ENCODE measurements around the gene KIAA0825.

The KIAA0825 gene

GRCh38 chr5:94646758-94647157 lies 28.4 kb upstream of the KIAA0825 start:
- no peaks in the 10 kb centered on the region for H3K4me1 Mint-ChIP-seq
- no peaks in the 10 kb centered on the region for H3K27me3 Mint-ChIP-seq (ENCODE audit: low read depth, poor library complexity)
- H3K4me3 Mint-ChIP-seq, result no peak overlapping the region
- DNase-seq, result no peak
- H3K27ac Mint-ChIP-seq, result no peak overlapping the region
- TF ChIP-seq CTCF (IDR thresholded peaks at IDR 0.05), result no peak
- H3K9me3 Mint-ChIP-seq, result peaks cover 2% of the 10 kb centered on the region
- peaks cover 40% of the 10 kb centered on the region for H3K36me3 Mint-ChIP-seq (ENCODE audit: low read depth)

GRCh38 chr5:94645053-94645452 lies 26.6 kb upstream of the KIAA0825 start:
- Mint-ChIP-seq H3K4me3 (no peak overlapping the region), H3K36me3 (ENCODE audit: low read depth) (peaks cover 52% of the 10 kb centered on the region), H3K27ac (no peak overlapping the region), H3K27me3 (ENCODE audit: low read depth, poor library complexity) (no peaks in the 10 kb centered on the region), H3K9me3 (peaks cover 19% of the 10 kb centered on the region), H3K4me1 (no peaks in the 10 kb centered on the region)
- DNase-seq, result no peak
- TF ChIP-seq CTCF (IDR thresholded peaks at IDR 0.05), result no peak

GRCh38 chr5:94640176-94640575 lies 21.8 kb upstream of the KIAA0825 start:
- Mint-ChIP-seq H3K36me3 (ENCODE audit: low read depth) (peaks cover 87% of the 10 kb centered on the region), H3K27me3 (ENCODE audit: low read depth, poor library complexity) (no peaks in the 10 kb centered on the region), H3K9me3 (peaks cover 67% of the 10 kb centered on the region), H3K27ac (no peak overlapping the region), H3K4me3 (no peak overlapping the region), H3K4me1 (no peaks in the 10 kb centered on the region)
- DNase-seq, result no peak
- TF ChIP-seq CTCF (IDR thresholded peaks at IDR 0.05), result no peak

- H3K4me3 Mint-ChIP-seq, result no peak overlapping the region
- H3K4me1 Mint-ChIP-seq, result no peaks in the 10 kb centered on the region
- no peak for TF ChIP-seq CTCF (IDR thresholded peaks at IDR 0.05)
- no peaks in the 10 kb centered on the region for H3K27me3 Mint-ChIP-seq (ENCODE audit: low read depth, poor library complexity)
- H3K36me3 Mint-ChIP-seq (ENCODE audit: low read depth), result peaks cover 84% of the 10 kb centered on the region
- no peak overlapping the region for H3K27ac Mint-ChIP-seq
- DNase-seq, result no peak
- H3K9me3 Mint-ChIP-seq, result peaks cover 31% of the 10 kb centered on the region
These were observed 13.6 kb upstream of the KIAA0825 start for GRCh38 chr5:94632024-94632423.

- Mint-ChIP-seq H3K9me3 (peaks cover 3% of the 10 kb centered on the region), H3K36me3 (ENCODE audit: low read depth) (peaks cover 36% of the 10 kb centered on the region), H3K4me3 (no peak overlapping the region), H3K27me3 (ENCODE audit: low read depth, poor library complexity) (no peaks in the 10 kb centered on the region), H3K4me1 (no peaks in the 10 kb centered on the region), H3K27ac (no peak overlapping the region)
- no peak for TF ChIP-seq CTCF (IDR thresholded peaks at IDR 0.05)
- DNase-seq, result no peak
These were observed 8.8 kb upstream of the KIAA0825 start for GRCh38 chr5:94627191-94627590.

- TF ChIP-seq CTCF (IDR thresholded peaks at IDR 0.05), result no peak
- H3K4me3 Mint-ChIP-seq, result no peak overlapping the region
- H3K27me3 Mint-ChIP-seq (ENCODE audit: low read depth, poor library complexity), result no peaks in the 10 kb centered on the region
- H3K4me1 Mint-ChIP-seq, result peaks cover 22% of the 10 kb centered on the region
- DNase-seq, result no peak
- no peaks in the 10 kb centered on the region for H3K9me3 Mint-ChIP-seq
- no peak overlapping the region for H3K27ac Mint-ChIP-seq
- peaks cover 4% of the 10 kb centered on the region for H3K36me3 Mint-ChIP-seq (ENCODE audit: low read depth)
These were observed 5.5 kb upstream of the KIAA0825 start for GRCh38 chr5:94623877-94624276.
